OCI-LY3 (cell line): ENCODE results near the gene GRIA2.
"Not testable (repeated sequence)": the region's sequence is repeated elsewhere in the genome, so short reads cannot be mapped to it uniquely, and the experiment has no call there.

ENCODE experiments used
- H2AFZ ChIP-seq: fragments of 200-600, 300-600 bp; shearing (Covaris generic); 2 replicates; pipeline ENCODE4 v1.6.0; 2014; ENCODE audit warnings: antibody characterized with exemption, low read depth, low read length
- H3K27ac ChIP-seq: fragments of 200-600, 300-600 bp; sonication (generic); 2 replicates; pipeline ENCODE4 v1.5.1; 2014; ENCODE audit warnings: mild to moderate bottlenecking, low read length, moderate library complexity, mixed read lengths
- H3K27me3 ChIP-seq: fragments of 200-600, 300-600 bp; sonication (generic); 2 replicates; pipeline ENCODE4 v1.6.1; 2014; ENCODE audit warnings: low read depth, low read length, mixed read lengths
- H3K36me3 ChIP-seq: fragments of 200-600, 300-600 bp; sonication (generic); replicated peaks from 2 replicates; pipeline ENCODE3; 2014; ENCODE audit warnings: low read depth, low read length, mixed read lengths
- H3K4me1 ChIP-seq: fragments of 300-600, 200-600 bp; sonication (generic); 2 replicates; pipeline ENCODE4 v1.6.1; 2014; ENCODE audit warnings: low read length, mixed read lengths
- H3K4me2 ChIP-seq: fragments of 200-600, 300-600 bp; sonication (generic); 2 replicates; pipeline ENCODE4 v1.6.1; 2014; ENCODE audit warnings: low read length, mixed read lengths
- H3K4me3 ChIP-seq: fragments of 300-600, 200-600 bp; sonication (generic); 2 replicates; pipeline ENCODE4 v1.5.1; 2014; ENCODE audit warnings: antibody characterized with exemption, mild to moderate bottlenecking, low read length, moderate library complexity
- H3K79me2 ChIP-seq: fragments of 300-600, 200-600 bp; shearing (Covaris generic); 2 replicates; pipeline ENCODE4 v1.6.1; 2014; ENCODE audit warnings: mild to moderate bottlenecking, low read length, mixed read lengths
- H3K9ac ChIP-seq: fragments of 300-600, 200-600 bp; shearing (Covaris generic); 2 replicates; pipeline ENCODE4 v1.6.0; 2014; ENCODE audit warnings: mild to moderate bottlenecking, low read length, moderate library complexity
- H3K9me3 ChIP-seq: fragments of 200-600, 300-600 bp; shearing (Covaris generic); 2 replicates; pipeline ENCODE4 v1.6.1; 2014; ENCODE audit warnings: low read length, mixed read lengths; ENCODE audit not compliant: insufficient read depth
- H4K20me1 ChIP-seq: fragments of 200-600, 300-600 bp; sonication (generic); 2 replicates; pipeline ENCODE4 v1.6.1; 2016; ENCODE audit warnings: low read length, mixed read lengths; ENCODE audit not compliant: insufficient read depth
- EZH2phosphoT487 ChIP-seq: fragments of 200-600 bp; shearing (Covaris generic); IDR thresholded peaks from 2 replicates; pipeline ENCODE4 v1.6.1; 2018; ENCODE audit warnings: antibody characterized with exemption, mixed run types, low read depth
- TF ChIP-seq, protein P1 (sequence below): fragments of 200-600, 300-600 bp; sonication (generic); IDR thresholded peaks from 2 replicates; pipeline ENCODE4 v1.5.1; 2014; ENCODE audit warnings: antibody characterized with exemption, low read length, low read depth

GRIA2 gene

DNA sequence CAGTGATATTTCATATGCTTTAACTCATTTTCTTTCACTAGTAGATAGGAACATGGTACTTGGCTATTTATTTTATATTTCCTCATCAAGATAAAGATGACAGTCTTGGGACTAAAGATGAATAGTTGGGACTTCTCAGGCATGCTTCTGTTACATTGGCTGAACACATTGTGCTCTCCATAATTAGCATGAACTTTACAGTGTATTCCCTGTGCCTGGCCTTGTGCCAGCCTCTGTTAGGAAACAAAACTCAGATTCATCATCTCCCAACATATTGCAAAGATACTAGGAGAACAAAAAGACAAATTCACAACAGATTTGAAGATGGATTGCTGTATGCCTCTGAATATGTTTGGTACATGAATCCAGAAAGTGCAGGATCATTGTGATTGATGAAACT is 26.4 kb downstream of the GRIA2 start:
- Histone ChIP-seq H4K20me1 (no peaks in the 10 kb centered on the region), H3K9me3 (no peaks in the 10 kb centered on the region), H3K79me2 (no peaks in the 10 kb centered on the region), H3K4me3 (no peak overlapping the region), H3K27ac (no peak overlapping the region), H3K36me3 (no peaks in the 10 kb centered on the region), H2AFZ (no peak overlapping the region), H3K9ac (no peak overlapping the region), H3K4me2 (no peak overlapping the region), H3K27me3 (no peaks in the 10 kb centered on the region), H3K4me1 (no peaks in the 10 kb centered on the region)
- TF ChIP-seq, protein P1, sequence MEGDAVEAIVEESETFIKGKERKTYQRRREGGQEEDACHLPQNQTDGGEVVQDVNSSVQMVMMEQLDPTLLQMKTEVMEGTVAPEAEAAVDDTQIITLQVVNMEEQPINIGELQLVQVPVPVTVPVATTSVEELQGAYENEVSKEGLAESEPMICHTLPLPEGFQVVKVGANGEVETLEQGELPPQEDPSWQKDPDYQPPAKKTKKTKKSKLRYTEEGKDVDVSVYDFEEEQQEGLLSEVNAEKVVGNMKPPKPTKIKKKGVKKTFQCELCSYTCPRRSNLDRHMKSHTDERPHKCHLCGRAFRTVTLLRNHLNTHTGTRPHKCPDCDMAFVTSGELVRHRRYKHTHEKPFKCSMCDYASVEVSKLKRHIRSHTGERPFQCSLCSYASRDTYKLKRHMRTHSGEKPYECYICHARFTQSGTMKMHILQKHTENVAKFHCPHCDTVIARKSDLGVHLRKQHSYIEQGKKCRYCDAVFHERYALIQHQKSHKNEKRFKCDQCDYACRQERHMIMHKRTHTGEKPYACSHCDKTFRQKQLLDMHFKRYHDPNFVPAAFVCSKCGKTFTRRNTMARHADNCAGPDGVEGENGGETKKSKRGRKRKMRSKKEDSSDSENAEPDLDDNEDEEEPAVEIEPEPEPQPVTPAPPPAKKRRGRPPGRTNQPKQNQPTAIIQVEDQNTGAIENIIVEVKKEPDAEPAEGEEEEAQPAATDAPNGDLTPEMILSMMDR: no peak
- TF ChIP-seq EZH2phosphoT487: no peak

DNA sequence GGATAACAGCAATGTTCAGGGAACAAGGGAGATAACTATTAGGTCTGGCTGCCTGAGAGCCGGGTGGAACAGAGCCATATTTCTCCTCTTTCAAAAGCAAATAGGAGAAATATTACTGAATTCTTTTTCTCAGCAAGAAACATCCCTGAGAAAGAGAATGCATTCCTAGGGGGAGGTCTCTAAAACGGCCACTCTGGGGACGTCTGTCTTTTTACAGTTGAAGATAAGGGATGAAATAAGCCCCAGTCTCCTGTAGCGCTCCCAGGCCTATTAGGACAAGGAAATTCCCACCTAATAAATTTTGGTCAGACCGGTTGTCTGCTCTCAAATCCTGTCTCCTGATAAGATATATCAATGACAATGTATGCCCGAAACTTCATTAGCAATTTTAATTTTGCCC is 37.6 kb downstream of the GRIA2 start:
- H3K9ac ChIP-seq, H3K27me3 ChIP-seq, H4K20me1 ChIP-seq, H3K27ac ChIP-seq, H3K4me1 ChIP-seq, H3K79me2 ChIP-seq, H3K4me2 ChIP-seq, H2AFZ ChIP-seq, H3K36me3 ChIP-seq, H3K4me3 ChIP-seq, H3K9me3 ChIP-seq: not testable (repeated sequence)

- Histone ChIP-seq H3K9me3 (no peaks in the 10 kb centered on the region), H3K36me3 (no peaks in the 10 kb centered on the region), H3K79me2 (no peaks in the 10 kb centered on the region), H3K27me3 (no peaks in the 10 kb centered on the region), H4K20me1 (no peaks in the 10 kb centered on the region), H3K4me1 (no peaks in the 10 kb centered on the region), H2AFZ (no peak overlapping the region), H3K4me2 (no peak overlapping the region), H3K9ac (no peak overlapping the region), H3K27ac (no peak overlapping the region), H3K4me3 (no peak overlapping the region)
- TF ChIP-seq, protein P1: no peak
- TF ChIP-seq EZH2phosphoT487: no peak
Measured at GRCh38 chr4:157265281-157265680, 44.8 kb downstream of the GRIA2 start.

DNA sequence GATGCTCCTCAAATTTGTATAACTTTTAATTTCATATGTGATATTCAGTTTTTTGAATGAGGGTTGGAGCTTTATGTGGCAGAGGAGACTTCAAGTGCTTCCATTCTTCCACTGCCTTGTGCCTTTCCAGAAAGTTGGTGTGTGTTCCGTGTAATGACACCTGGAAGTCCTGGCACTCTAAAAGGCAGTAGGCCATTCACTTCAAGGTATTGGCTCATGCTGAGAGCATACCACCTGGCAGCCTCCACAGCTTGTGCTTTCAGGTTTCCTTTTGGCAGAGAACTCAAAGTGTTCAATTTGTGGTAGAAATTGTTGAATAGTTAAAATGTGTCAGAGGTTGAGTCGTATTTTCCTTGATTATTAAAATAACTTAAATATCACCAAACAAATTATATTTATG is 49.6 kb downstream of the GRIA2 start:
- Histone ChIP-seq H3K4me3 (no peak overlapping the region), H3K27me3 (no peaks in the 10 kb centered on the region), H3K4me2 (no peak overlapping the region), H3K27ac (no peak overlapping the region), H3K36me3 (no peaks in the 10 kb centered on the region), H4K20me1 (no peaks in the 10 kb centered on the region), H3K79me2 (no peaks in the 10 kb centered on the region), H3K9ac (no peak overlapping the region), H3K9me3 (no peaks in the 10 kb centered on the region), H3K4me1 (no peaks in the 10 kb centered on the region), H2AFZ (no peak overlapping the region)
- TF ChIP-seq, protein P1: no peak
- TF ChIP-seq EZH2phosphoT487: no peak

DNA sequence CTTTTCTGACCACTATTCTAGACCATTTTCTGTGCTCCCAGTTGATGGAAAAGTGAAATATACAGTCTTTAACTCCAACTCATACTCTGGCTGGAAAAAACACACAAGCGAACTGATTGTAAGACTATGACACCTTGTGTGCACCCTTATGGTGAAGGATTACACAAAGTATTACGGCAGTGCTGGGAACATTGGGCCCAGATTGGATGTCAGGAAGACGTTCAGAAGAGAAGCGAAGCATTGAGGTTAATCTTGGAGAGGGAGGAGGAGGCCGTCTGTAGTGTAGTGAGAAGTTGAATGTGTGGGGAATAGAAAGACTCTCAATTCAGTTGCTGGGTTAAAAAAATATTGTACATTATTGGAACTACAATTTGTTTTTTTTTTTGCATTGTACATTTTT is 50.0 kb downstream of the GRIA2 start:
- Histone ChIP-seq H3K9me3 (no peaks in the 10 kb centered on the region), H3K9ac (no peak overlapping the region), H4K20me1 (no peaks in the 10 kb centered on the region), H3K27me3 (no peaks in the 10 kb centered on the region), H3K4me2 (no peak overlapping the region), H3K36me3 (no peaks in the 10 kb centered on the region), H3K79me2 (no peaks in the 10 kb centered on the region), H3K27ac (no peak overlapping the region), H3K4me3 (no peak overlapping the region), H3K4me1 (no peaks in the 10 kb centered on the region), H2AFZ (no peak overlapping the region)
- TF ChIP-seq, protein P1: no peak
- TF ChIP-seq EZH2phosphoT487: no peak
